ENCODE results near the gene KBTBD12. TPM values are rescaled to one million over a fixed set of nuclear protein-coding genes. Genes with fewer than 3 reads are reported as not detected.

The KBTBD12 gene
- total and polyA plus RNA-seq, 2 experiments from 2014 or later = not detected

- Histone ChIP-seq H3K4me3 (no peak overlapping the region), H3K27me3 (replicated peaks; ENCODE audit: insufficient read depth) (peaks cover 57% of the 10 kb centered on the region), H3K27ac (no peak overlapping the region), H3K9me2 (ENCODE audit: insufficient read depth) (no peaks in the 10 kb centered on the region), H3K36me3 (ENCODE audit: low read depth) (no peaks in the 10 kb centered on the region), H2AFZ (no peak overlapping the region), H3K4me1 (ENCODE audit: insufficient read depth) (no peaks in the 10 kb centered on the region), H3K9ac (no peak overlapping the region), H3K4me2 (ENCODE audit: unreplicated experiment) (no peak overlapping the region), H3K79me2 (ENCODE audit: insufficient read depth) (no peaks in the 10 kb centered on the region), H4K20me1 (ENCODE audit: insufficient read depth) (no peaks in the 10 kb centered on the region), H3F3A (ENCODE audit: insufficient read depth) (no peaks in the 10 kb centered on the region), H3K9me3 (ENCODE audit: low read depth) (no peaks in the 10 kb centered on the region)
- TF ChIP-seq EZH2 (IDR thresholded peaks at IDR 0.05; ENCODE audit: insufficient read depth, poor library complexity, severe bottlenecking) (no peak), EZH2phosphoT487 (IDR thresholded peaks at IDR 0.05; ENCODE audit: insufficient read depth, low read depth) (no peak)
- in situ Hi-C loops (cut with MboI) = no loop called here
- DNase-seq = no peak
- 67 to 72% methylated on average over 4 of the region's 4 CpGs for WGBS, 2 experiments (ENCODE audit: low coverage in 1 of 2, low lambda C conversion rate in 2 of 2, missing lambda C conversion rate in 2 of 2)
Observed at GRCh38 chr3:127923611-127924010, 8.6 kb downstream of the KBTBD12 start.

GRCh38 chr3:127925384-127925783 is 10.4 kb downstream of the KBTBD12 start:
- H3K36me3 ChIP-seq (ENCODE audit: low read depth) = no peaks in the 10 kb centered on the region
- H3K27me3 ChIP-seq (replicated peaks; ENCODE audit: insufficient read depth) = peaks cover 43% of the 10 kb centered on the region
- H3K9ac ChIP-seq = no peak overlapping the region
- no peaks in the 10 kb centered on the region for H3F3A ChIP-seq (ENCODE audit: insufficient read depth)
- H3K4me2 ChIP-seq (ENCODE audit: unreplicated experiment) = no peak overlapping the region
- H4K20me1 ChIP-seq (ENCODE audit: insufficient read depth) = no peaks in the 10 kb centered on the region
- H3K27ac ChIP-seq = no peak overlapping the region
- no peak for DNase-seq
- 52 to 61% methylated on average over 2 of the region's 2 CpGs for WGBS, 2 experiments (ENCODE audit: low coverage in 1 of 2, low lambda C conversion rate in 2 of 2, missing lambda C conversion rate in 2 of 2)
- no peak overlapping the region for H2AFZ ChIP-seq
- no peak for TF ChIP-seq EZH2phosphoT487 (IDR thresholded peaks at IDR 0.05; ENCODE audit: insufficient read depth, low read depth)
- TF ChIP-seq EZH2 (IDR thresholded peaks at IDR 0.05; ENCODE audit: insufficient read depth, poor library complexity, severe bottlenecking) = no peak
- no peaks in the 10 kb centered on the region for H3K4me1 ChIP-seq (ENCODE audit: insufficient read depth)
- H3K79me2 ChIP-seq (ENCODE audit: insufficient read depth) = no peaks in the 10 kb centered on the region
- in situ Hi-C loops (cut with MboI) = no loop called here
- no peaks in the 10 kb centered on the region for H3K9me2 ChIP-seq (ENCODE audit: insufficient read depth)
- no peak overlapping the region for H3K4me3 ChIP-seq
- no peaks in the 10 kb centered on the region for H3K9me3 ChIP-seq (ENCODE audit: low read depth)

- Histone ChIP-seq H3K9me3 (ENCODE audit: low read depth) (no peaks in the 10 kb centered on the region), H3K9me2 (ENCODE audit: insufficient read depth) (no peaks in the 10 kb centered on the region), H3F3A (ENCODE audit: insufficient read depth) (no peaks in the 10 kb centered on the region), H3K27me3 (replicated peaks; ENCODE audit: insufficient read depth) (peaks cover 35% of the 10 kb centered on the region), H4K20me1 (ENCODE audit: insufficient read depth) (no peaks in the 10 kb centered on the region), H3K36me3 (ENCODE audit: low read depth) (no peaks in the 10 kb centered on the region), H3K27ac (no peak overlapping the region), H3K9ac (no peak overlapping the region), H3K4me2 (ENCODE audit: unreplicated experiment) (no peak overlapping the region), H3K4me3 (no peak overlapping the region), H3K79me2 (ENCODE audit: insufficient read depth) (no peaks in the 10 kb centered on the region), H3K4me1 (ENCODE audit: insufficient read depth) (no peaks in the 10 kb centered on the region), H2AFZ (no peak overlapping the region)
- 77 to 82% methylated on average over 3 of the region's 3 CpGs for WGBS, 2 experiments (ENCODE audit: low coverage in 1 of 2, low lambda C conversion rate in 2 of 2, missing lambda C conversion rate in 2 of 2)
- TF ChIP-seq EZH2phosphoT487 (IDR thresholded peaks at IDR 0.05; ENCODE audit: insufficient read depth, low read depth) (no peak), EZH2 (IDR thresholded peaks at IDR 0.05; ENCODE audit: insufficient read depth, poor library complexity, severe bottlenecking) (no peak)
- in situ Hi-C loops (cut with MboI) = no loop called here
- DNase-seq = no peak
Observed at GRCh38 chr3:127927829-127928604, 13.0 kb downstream of the KBTBD12 start.

GRCh38 chr3:127929818-127930413 is 14.9 kb downstream of the KBTBD12 start:
- Histone ChIP-seq H3K4me2 (ENCODE audit: unreplicated experiment) (no peak overlapping the region), H3K27ac (no peak overlapping the region), H3K4me1 (ENCODE audit: insufficient read depth) (no peaks in the 10 kb centered on the region), H3K9me3 (ENCODE audit: low read depth) (no peaks in the 10 kb centered on the region), H3K79me2 (ENCODE audit: insufficient read depth) (no peaks in the 10 kb centered on the region), H3K9ac (no peak overlapping the region), H3K36me3 (ENCODE audit: low read depth) (no peaks in the 10 kb centered on the region), H3K9me2 (ENCODE audit: insufficient read depth) (no peaks in the 10 kb centered on the region), H3K4me3 (no peak overlapping the region), H3K27me3 (replicated peaks; ENCODE audit: insufficient read depth) (peaks cover 37% of the 10 kb centered on the region), H2AFZ (no peak overlapping the region), H4K20me1 (ENCODE audit: insufficient read depth) (no peaks in the 10 kb centered on the region), H3F3A (ENCODE audit: insufficient read depth) (no peaks in the 10 kb centered on the region)
- 58 to 70% methylated on average over 5 of the region's 5 CpGs for WGBS, 2 experiments (ENCODE audit: low coverage in 1 of 2, low lambda C conversion rate in 2 of 2, missing lambda C conversion rate in 2 of 2)
- TF ChIP-seq EZH2 (IDR thresholded peaks at IDR 0.05; ENCODE audit: insufficient read depth, poor library complexity, severe bottlenecking) (no peak), EZH2phosphoT487 (IDR thresholded peaks at IDR 0.05; ENCODE audit: insufficient read depth, low read depth) (no peak)
- no peak for DNase-seq
- in situ Hi-C loops (cut with MboI) = no loop called here

All from GM23248 (cell line).